DOHH2 (cell line): ENCODE data around the gene IRF7.

ENCODE experiments used
- CTCF ChIP-seq: fragments of 200-600 bp; sonication (generic); IDR thresholded peaks from one replicate; pipeline ENCODE4 v1.5.1; 2014; ENCODE audit warnings: antibody characterized with exemption, mild to moderate bottlenecking, low read depth, low read length; ENCODE audit not compliant: poor library complexity, severe bottlenecking
- EZH2phosphoT487 ChIP-seq: fragments of 200-600 bp; sonication (generic); IDR thresholded peaks from 2 replicates; pipeline ENCODE4 v1.6.1; 2017; ENCODE audit warnings: borderline replicate concordance, mild to moderate bottlenecking, antibody characterized with exemption, low read length, moderate library complexity, mixed read lengths

GRCh38 chr11:575996-576768 is 39.6 kb downstream of the IRF7 start, which contains the start of gene PHRF1:
- TF ChIP-seq CTCF (no peak), EZH2phosphoT487 (no peak)
